ENCODE results near the gene MRPS10.
A peak's percentile ranks its signal among the peaks of the same experiment; 100 is the strongest.
"Not testable (repeated sequence)": the region's sequence is repeated elsewhere in the genome, so short reads cannot be mapped to it uniquely, and the experiment has no call there.

The MRPS10 gene

DNA sequence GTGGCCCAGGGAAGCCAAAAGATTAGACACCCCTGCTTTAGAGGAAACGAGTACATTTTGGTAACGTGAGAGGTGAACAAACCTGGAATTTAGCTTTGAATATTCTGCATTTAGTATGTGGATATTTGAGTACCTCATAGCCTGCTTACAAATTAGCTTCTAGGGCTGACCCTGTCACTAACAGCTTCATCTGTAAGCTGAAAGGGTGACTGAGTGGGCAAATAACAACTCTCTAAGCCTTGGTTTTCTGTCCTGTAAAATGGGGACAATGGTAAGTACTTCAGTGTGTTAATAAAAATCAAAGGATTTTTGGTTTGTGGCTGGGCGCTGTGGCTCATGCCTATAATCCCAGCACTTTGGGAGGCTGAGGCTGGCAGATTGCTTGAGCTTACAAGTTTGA lies 14.5 kb downstream of the MRPS10 start:
- no peak for DNase-seq

- DNase-seq, result not testable (repeated sequence)
These were observed 15.3 kb downstream of the MRPS10 start for GRCh38 chr6:42202131-42202915.

DNA sequence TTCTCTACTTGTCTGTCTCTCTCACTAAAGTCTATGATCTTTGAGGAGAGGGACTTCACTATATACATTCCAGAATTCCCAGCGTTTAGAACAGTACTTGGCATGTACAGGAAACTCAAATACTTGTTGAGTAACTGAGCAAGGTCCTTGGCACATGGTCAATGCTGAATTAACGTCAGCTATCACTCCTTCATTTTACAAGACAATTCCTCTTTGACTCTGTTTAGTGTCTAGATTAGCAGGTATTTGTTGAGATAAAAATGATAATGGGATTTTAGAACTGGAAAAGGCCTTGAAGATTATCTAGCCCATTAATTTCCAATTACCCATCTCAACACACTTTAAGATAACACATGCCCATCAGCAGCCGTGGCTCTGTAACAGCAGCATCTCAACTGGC lies 16.3 kb downstream of the MRPS10 start:
- DNase-seq, result no peak

GRCh38 chr6:42200035-42200434 lies 17.6 kb downstream of the MRPS10 start:
- peak; percentile 97 for DNase-seq

GRCh38 chr6:42199106-42199981 lies 18.3 kb downstream of the MRPS10 start:
- peak; percentile 84 for DNase-seq

DNA sequence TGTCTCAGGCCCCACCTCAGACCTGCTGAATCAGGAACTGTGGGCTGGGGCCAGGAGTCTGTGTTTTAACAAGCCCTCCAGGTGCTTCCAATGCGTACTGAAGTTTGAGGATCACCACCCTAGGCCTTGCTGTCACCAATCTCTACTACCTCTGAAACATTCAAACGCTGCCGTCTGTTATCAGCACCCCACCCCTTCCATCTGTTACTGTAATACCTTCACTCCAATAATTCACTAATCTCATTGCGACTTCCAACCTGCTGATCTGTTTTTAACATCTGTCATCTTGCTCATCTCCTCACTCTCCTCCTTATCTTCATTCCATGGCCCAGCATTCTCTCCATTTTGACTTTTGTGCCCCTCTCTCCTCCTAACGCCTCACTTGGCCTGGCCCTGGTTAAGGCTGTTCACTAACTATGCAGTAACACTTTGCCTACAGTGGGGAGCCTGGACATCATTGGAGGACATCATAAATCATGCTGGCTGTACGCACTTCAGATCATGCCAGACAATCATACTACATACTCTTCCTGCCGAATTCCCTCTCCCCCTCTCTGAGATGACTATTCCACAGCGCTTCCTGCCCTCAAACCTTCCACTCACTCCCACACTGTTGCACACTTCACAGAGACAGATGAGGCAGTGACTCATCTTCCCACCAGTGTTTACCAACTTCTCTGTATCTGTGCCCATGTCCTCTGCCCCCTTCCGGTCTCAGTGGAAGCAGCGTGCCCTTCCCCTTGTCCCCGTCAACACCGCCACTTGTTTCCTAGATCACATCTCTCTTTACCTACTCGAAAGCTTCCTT lies 19.9 kb downstream of the MRPS10 start:
- peak; percentile 88 for DNase-seq

DNA sequence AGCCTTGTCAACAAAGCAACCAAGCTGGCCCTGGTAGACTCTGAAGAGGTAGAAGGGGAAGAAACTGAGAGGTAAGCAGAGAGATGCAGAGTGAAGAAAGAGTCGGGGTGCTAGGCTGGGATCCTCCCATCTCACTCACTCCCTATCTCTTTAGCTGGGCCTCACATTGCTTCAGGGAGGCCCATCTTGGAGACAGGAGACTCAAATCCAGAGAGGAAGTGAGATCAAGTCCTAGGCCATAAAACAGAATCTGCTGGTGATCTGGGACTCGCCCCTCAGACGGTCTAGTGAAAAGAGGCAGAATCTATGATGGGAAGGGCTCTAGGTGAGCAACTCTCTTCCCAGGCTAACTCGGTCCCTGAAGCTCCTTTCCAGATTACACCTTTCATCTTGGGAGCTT lies 22.2 kb downstream of the MRPS10 start:
- no peak for DNase-seq

GRCh38 chr6:42194056-42194455 lies 23.6 kb downstream of the MRPS10 start:
- DNase-seq, result no peak

GRCh38 chr6:42193491-42193894 lies 24.2 kb downstream of the MRPS10 start:
- DNase-seq, result peak; percentile 47

DNA sequence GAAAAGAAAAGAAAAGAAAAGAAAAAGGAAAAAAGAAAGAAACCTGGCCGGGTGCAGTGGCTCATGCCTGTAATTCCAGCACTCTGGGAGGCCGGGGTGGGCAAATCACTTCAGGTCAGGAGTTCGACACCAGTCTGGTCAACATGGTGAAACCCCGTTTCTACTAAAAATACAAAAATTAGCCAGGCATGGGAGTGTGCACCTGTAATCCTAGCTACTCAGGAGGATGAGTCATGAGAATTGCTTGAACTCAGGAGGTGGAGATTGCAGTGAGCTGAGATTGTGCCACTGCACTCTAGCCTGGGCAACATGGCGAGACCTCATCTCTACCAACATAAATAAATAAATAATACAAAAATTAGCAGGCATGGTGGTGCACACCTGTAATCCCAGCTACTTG lies 25.3 kb downstream of the MRPS10 start:
- not testable (repeated sequence) for DNase-seq

GRCh38 chr6:42190554-42191183 lies 27.0 kb downstream of the MRPS10 start:
- peak; percentile 62 for DNase-seq

DNA sequence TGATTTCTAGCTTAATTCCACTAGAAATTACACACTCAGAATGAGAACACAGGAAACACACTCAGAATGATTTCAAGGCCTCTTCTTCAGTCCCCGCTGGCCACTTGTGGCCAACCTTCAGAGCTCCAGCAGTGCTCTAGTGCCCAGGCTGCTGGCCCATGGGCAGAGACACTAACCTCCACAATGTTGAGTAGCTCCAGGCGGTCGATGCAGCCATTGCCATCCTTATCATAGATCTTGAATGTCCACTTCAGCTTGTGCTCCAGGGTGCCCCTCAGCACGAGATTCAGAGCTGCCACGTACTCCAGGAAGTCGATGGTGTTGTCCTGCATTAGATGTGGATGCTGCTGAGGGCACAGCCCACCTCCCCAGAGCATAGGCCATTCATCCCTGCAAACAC lies 29.3 kb downstream of the MRPS10 start:
- DNase-seq, result no peak

GRCh38 chr6:42185597-42185996 lies 32.1 kb downstream of the MRPS10 start:
- DNase-seq, result no peak

- DNase-seq, result no peak
These were observed 33.2 kb downstream of the MRPS10 start for GRCh38 chr6:42184475-42184874.

DNA sequence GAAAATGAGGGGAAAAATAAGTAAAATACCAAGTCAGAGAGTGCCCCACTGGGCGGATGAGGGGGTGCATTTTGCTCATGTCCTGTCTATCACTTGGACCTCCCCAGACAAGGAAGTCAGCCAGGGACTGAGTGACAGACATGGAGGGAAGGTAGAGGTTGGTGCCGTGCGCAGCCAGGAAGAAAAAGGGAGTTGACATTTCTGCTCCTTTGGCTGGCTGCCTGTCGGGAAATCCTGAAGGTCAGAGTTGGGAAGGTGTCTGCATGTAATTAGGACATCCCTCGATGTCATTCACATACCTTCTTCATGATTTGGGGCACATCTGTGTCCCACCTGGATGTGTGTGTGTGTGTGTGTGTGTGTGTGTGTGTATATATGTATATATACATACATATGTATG lies 35.6 kb downstream of the MRPS10 start:
- DNase-seq, result no peak

DNA sequence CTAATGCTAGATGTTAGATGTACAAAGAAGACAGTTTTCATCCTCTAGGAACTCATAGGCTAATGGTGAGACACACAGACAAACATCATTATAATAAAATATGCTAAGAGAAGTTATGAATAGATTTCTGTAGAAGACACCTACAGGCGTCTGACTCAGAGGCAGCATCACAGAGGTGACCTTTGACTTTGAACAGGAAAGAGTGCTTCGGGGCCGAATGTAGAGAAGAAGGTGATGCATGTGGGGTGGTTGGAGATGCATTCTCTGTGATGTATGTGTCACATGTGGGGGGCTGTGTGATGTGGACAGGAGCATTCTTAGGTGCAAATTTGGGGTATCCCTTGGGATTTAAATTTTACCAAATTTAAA lies 37.7 kb downstream of the MRPS10 start:
- DNase-seq, result peak; percentile 29

DNA sequence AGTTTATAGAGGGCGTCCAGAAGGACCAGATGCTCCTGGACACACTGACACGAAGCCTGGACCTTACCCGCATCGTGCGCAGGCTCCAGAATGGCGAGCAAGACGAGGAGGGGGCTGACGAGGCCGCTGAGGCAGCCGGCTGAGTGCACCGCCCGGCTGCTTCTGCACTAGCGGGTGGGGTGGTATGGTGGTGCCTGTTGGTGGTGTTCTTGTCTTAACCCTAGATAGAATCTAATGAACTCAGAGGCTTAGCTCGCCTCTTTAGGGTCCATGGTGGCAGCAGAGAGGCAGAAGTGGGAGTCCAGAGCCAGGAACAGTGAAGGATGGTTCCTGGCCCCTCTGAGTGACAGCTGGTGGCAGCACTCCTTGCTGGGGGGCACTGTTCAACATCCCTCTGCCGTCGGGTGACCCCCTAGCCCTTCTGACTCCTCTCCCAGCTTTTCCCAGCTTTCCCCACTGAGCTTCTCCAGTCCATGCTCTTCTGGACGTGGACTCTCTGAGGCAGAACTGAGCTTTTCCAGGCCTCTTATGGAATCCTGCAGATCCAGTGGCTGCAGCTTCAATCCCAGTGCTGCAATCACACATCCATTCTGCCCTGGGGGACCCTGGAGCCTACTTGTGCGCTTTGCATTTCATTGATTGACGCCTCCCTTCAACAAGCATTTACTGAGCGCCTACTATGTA lies 38.3 kb downstream of the MRPS10 start:
- no peak for DNase-seq

- DNase-seq, result no peak
These were observed 39.9 kb downstream of the MRPS10 start for GRCh38 chr6:42177514-42178364.

DNA sequence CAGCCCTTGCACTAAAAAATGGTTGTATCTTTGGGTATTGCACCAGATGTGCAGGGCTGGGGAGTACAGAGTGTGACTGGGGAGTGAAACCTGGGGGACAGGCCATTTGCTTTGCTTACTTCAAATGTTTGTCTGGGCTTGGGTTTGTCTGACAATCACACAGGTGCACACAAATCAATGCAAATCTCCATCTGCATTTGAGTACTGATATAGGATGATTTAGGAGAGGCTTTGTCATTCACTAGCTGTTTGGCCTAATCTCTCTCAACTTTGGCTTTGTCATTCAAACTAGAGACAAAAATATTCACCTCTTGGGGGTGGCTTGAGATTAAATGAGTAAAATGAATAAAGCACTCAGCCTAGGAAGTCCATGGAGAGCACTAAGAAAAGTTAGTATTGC lies 40.7 kb downstream of the MRPS10 start:
- no peak for DNase-seq

DNA sequence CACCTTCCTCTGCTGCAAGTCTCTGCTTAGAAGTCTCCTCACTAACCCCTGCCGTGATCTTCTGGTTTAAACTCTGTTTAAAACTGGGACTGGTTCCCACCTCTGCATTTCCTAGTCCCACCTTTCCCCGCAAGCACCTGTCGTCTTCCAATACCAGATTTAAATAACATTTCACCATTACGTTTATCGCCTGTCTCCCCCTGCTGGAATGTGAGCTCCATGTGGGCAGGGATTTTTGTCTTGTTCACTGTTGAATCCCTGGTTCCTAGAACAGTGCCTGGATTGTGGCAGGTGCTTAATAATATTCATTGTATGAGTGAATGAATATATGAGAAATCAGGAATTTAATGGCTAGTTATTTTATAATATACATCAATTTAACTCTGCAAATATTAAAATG lies 41.8 kb downstream of the MRPS10 start:
- no peak for DNase-seq

DNA sequence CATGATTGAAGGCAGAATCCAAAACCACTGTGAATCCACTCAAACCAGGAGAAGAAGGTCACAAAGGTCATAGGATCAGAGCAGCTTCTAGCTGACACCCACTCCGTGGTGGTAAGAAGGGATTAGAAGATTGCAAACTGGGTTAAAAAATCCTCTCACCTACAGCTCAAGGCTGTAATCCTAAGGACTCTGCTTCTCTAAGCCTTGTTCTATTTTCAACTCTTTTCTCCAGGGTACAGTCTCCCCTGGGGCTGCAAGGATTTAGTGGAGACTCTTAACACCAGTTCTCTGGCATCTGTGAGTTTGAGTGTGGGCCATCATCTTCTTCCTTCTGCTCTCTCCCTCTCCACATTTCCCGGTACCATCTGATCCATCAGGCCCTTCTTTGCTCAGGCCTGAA lies 44.6 kb downstream of the MRPS10 start, which contains the start of gene GUCA1A:
TSS of gene GUCA1A (plus strand) at position 264 of the 400 bp plus-strand sequence. CDS start 250 bp downstream, outside the sequence.
- no peak for DNase-seq

All from EL (cell line).